VCaP (cell line): ENCODE measurements around the gene SEC63.
"Not testable (repeated sequence)": the region's sequence is repeated elsewhere in the genome, so short reads cannot be mapped to it uniquely, and the experiment has no call there.

ENCODE experiments used
- H3K27ac ChIP-seq: fragments of 450-650 bp; 2 replicates; pipeline ENCODE4 v1.5.1; 2017
- CTCF ChIP-seq: fragments of 450-650 bp; conservative IDR thresholded peaks from 2 replicates; pipeline ENCODE4 v1.5.1; 2017; ENCODE audit warnings: mild to moderate bottlenecking, moderate library complexity

Gene SEC63

GRCh38 chr6:107956586-107957307 lies 1.3 kb downstream of the SEC63 start:
- no peak for TF ChIP-seq CTCF
- peak overlapping the region; percentile 92 for H3K27ac ChIP-seq

- H3K27ac ChIP-seq, result peak overlapping the region; percentile 92
- no peak for TF ChIP-seq CTCF
These were observed 1.8 kb downstream of the SEC63 start for GRCh38 chr6:107956181-107956580.

GRCh38 chr6:107953858-107954414 lies 4.1 kb downstream of the SEC63 start:
- peak overlapping the region; percentile 9; the same call in 1 of the 2 replicates for H3K27ac ChIP-seq

GRCh38 chr6:107943626-107944439 lies 14.2 kb downstream of the SEC63 start:
- no peak for TF ChIP-seq CTCF
- H3K27ac ChIP-seq, result no peak overlapping the region

GRCh38 chr6:107942142-107942541 lies 15.9 kb downstream of the SEC63 start:
- no peak for TF ChIP-seq CTCF
- H3K27ac ChIP-seq, result no peak overlapping the region

- no peak for TF ChIP-seq CTCF
- no peak overlapping the region for H3K27ac ChIP-seq
These were observed 16.4 kb downstream of the SEC63 start for GRCh38 chr6:107941627-107942026.

- H3K27ac ChIP-seq, result no peak overlapping the region
- no peak for TF ChIP-seq CTCF
These were observed 16.8 kb downstream of the SEC63 start for GRCh38 chr6:107941199-107941598.

- not testable (repeated sequence) for H3K27ac ChIP-seq
These were observed 21.1 kb downstream of the SEC63 start for GRCh38 chr6:107936910-107937292.
